ENCODE results near the gene MAML2.

The MAML2 gene

DNA sequence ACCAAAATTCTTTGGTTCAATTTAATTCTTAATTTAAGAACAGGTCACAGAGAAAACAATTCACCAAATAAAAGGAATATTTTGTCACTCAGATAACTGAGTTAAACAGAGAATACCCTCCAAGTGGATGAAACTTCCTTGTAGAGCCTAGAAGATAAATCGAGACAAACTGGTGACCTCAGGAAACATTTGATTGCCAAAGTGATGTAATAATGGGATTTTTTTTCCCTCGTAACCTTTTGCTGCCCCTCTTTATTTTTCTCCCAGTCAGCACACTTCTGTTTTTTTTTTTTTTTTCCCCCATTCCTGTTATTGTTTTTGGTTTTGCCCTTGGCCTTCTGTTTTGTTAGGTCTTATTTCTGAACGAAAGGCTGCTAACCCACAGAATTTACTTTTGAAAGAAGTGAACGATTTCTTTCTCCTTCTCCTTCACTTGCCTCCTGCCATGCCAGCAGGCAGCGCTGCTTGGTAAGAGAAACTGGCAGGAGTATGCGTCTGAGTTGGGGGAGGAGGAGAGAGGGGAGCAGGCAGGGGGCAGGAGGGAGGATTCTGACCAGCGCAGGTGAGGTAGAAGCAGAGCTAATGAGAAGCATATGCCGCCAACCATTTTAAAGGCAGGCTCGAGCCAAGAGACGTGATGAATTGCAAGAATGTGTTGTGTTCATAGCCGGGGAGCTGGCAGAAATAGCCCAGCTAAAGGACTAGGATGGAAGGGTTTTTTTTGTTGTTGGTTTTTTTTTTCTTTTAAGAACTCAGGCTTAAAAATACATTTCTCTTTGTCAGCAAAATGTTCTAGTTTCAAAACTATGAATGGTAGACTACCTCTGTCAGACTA lies 297.2 kb downstream of the MAML2 start:
- peak; percentile 74 for DNase-seq (ENCODE audit: low read depth)
- H3K4me3 ChIP-seq (ENCODE audit: control insufficient read depth, low read depth, low read length), result no peak overlapping the region
- TF ChIP-seq, protein P1, sequence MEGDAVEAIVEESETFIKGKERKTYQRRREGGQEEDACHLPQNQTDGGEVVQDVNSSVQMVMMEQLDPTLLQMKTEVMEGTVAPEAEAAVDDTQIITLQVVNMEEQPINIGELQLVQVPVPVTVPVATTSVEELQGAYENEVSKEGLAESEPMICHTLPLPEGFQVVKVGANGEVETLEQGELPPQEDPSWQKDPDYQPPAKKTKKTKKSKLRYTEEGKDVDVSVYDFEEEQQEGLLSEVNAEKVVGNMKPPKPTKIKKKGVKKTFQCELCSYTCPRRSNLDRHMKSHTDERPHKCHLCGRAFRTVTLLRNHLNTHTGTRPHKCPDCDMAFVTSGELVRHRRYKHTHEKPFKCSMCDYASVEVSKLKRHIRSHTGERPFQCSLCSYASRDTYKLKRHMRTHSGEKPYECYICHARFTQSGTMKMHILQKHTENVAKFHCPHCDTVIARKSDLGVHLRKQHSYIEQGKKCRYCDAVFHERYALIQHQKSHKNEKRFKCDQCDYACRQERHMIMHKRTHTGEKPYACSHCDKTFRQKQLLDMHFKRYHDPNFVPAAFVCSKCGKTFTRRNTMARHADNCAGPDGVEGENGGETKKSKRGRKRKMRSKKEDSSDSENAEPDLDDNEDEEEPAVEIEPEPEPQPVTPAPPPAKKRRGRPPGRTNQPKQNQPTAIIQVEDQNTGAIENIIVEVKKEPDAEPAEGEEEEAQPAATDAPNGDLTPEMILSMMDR (conservative IDR thresholded peaks at IDR 0.05; ENCODE audit: control insufficient read depth, insufficient read depth, low read depth, low read length), result peak; percentile 39

DNA sequence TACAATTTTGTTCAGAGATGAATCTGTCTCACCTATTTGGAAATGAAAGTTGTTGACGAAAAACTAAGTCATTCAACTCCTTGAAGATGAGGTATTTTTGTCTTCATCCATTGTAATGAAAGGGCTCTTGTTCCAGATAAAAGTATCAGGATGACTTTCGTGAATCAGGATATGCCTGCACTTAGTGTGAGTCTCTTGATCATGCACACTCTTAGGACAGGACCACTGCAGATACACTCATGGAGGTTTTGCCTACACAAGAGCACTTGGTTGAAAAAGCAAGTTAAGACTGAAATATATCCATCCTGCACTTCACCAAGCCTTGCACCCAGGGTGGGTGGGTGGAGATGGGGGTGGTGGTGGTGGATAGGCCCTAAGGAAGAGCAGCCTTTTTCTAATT lies 298.2 kb downstream of the MAML2 start:
- TF ChIP-seq, protein P1 (conservative IDR thresholded peaks at IDR 0.05; ENCODE audit: control insufficient read depth, insufficient read depth, low read depth, low read length), result no peak
- no peak overlapping the region for H3K4me3 ChIP-seq (ENCODE audit: control insufficient read depth, low read depth, low read length)

DNA sequence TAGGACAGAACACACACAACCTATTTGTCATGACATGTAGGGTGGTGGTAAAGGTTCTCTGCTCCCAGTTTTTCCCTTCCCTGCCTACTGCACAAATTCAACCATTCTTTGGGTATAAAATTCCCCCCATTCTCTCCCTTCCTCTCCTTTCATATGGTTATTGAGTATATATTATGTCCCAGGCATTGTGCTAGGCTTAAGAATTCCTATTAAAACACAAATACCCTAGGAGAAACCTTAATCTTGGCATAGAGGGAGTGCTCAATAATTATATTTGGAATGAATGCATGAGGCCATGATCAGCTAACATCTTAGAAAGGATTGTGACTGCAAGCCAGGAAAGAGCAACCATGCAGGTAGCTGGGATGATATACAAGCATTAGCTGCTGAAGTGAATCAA lies 298.7 kb downstream of the MAML2 start:
- DNase-seq (ENCODE audit: low read depth), result no peak
- TF ChIP-seq, protein P1 (conservative IDR thresholded peaks at IDR 0.05; ENCODE audit: control insufficient read depth, insufficient read depth, low read depth, low read length), result no peak
- no peak overlapping the region for H3K4me3 ChIP-seq (ENCODE audit: control insufficient read depth, low read depth, low read length)

More for the DNA sequence above, 298.2 kb downstream of the MAML2 start:
- DNase-seq (ENCODE audit: low read depth), result no peak

DNA sequence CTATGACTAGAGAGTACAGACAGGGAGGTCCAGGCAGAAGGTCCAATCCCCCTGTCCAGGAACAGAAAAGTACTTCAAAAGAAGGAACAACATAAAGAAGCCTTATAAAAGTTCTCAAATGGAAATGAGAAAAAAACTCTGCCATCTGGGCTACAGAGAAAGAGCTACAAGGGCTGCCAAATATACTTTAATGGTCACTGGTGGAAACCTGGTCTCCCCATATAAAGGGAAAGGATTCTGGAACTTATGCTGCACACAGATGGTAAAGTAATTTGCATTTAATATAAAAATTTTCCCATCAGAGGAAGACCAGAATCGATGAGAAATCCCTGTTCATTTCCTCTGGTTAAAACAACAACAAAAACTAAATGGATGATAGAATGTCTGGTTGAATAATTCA lies 299.7 kb downstream of the MAML2 start:
- TF ChIP-seq, protein P1 (conservative IDR thresholded peaks at IDR 0.05; ENCODE audit: control insufficient read depth, insufficient read depth, low read depth, low read length), result no peak
- H3K4me3 ChIP-seq (ENCODE audit: control insufficient read depth, low read depth, low read length), result no peak overlapping the region
- DNase-seq (ENCODE audit: low read depth), result no peak

DNA sequence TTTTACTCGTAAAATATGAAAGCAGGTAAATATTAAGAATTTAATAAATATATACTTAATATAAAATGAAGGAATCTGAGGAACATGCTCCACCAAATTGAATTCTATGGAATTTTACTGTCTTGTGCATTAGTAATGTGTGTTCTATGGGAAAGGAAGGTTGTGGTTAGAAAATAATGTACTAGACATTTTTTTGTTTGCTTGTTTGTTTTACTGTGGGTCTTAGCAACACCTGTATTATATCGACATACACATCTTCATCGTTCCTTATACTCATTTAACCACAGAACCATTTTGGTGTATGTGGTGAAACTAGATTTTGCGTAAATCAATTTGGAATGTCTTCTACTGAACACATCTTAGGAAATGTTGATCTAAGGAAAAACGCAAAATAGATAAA lies 304.9 kb downstream of the MAML2 start:
- DNase-seq (ENCODE audit: low read depth), result no peak
- TF ChIP-seq, protein P1 (conservative IDR thresholded peaks at IDR 0.05; ENCODE audit: control insufficient read depth, insufficient read depth, low read depth, low read length), result no peak
- H3K4me3 ChIP-seq (ENCODE audit: control insufficient read depth, low read depth, low read length), result no peak overlapping the region

DNA sequence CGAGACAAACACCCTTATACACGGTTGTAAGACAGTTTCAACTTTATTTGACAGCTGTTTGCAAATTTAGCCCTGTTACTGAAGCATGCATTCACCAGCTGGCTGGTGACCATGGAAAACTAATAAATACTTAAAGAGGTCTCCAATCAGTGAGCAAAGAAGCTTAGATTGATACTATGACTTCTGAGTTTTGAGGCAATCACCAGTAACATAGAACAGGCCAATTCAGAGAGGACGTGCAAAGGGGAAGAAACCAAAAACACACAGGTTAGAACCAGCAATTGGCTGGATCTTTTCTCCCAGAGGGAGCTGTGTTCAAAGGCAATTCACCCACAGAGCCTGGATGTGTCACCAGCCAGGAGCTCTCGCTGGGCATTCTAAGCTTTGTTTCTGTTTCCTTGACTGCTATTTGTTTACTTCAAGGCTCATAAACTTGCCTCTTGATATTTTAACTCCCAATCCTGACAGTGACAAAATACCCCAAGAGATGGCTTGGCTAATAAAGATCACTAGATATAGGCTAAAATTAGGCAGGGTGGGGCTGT lies 305.5 kb downstream of the MAML2 start:
- DNase-seq (ENCODE audit: low read depth), result peak; percentile 44
- TF ChIP-seq, protein P1 (conservative IDR thresholded peaks at IDR 0.05; ENCODE audit: control insufficient read depth, insufficient read depth, low read depth, low read length), result no peak
- H3K4me3 ChIP-seq (ENCODE audit: control insufficient read depth, low read depth, low read length), result no peak overlapping the region
